GM12865 (cell line): Measurements from ENCODE around the gene GALNT15.

Experiments
- DNase-seq: peaks from one replicate; pipeline ENCODE4 v3.0.0; 2010; ENCODE audit warnings: low read depth
- H3K4me3 ChIP-seq: 2 replicates; pipeline ENCODE4 v1.5.1; 2011; ENCODE audit warnings: mild to moderate bottlenecking, low read depth, low read length, control low read depth
- CTCF ChIP-seq: IDR thresholded peaks from 2 replicates; pipeline ENCODE4 v1.5.1; 2011; ENCODE audit warnings: low read length, control low read depth, low read depth, inconsistent platforms; ENCODE audit not compliant: insufficient read depth; ENCODE audit errors: missing control alignments

Gene GALNT15

DNA sequence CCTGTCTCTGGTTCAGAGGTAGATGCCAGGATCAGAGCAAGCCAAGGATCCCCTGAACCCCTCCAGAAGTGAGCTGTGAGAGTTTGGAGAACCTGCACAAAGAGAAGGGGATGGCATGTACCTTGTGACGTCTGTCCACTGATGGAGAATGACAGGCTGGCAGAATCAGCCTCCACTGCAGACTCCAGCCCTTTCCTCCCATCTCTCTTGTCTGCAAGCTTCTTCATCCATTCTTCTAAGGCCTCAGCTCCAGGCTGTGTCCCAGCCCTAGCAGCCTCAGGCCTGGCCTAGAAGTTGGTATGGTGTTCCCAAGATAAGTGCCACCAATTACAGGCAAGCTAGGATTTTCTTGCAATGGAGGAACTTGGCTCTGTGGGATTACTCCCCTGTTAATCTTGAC, 8.6 kb downstream of the GALNT15 start:
- no peak for DNase-seq
- no peak for TF ChIP-seq CTCF
- H3K4me3 ChIP-seq: no peak overlapping the region

GRCh38 chr3:16183601-16184270, 9.3 kb downstream of the GALNT15 start:
- DNase-seq: no peak
- TF ChIP-seq CTCF: no peak
- H3K4me3 ChIP-seq: no peak overlapping the region

GRCh38 chr3:16186086-16186485, 11.6 kb downstream of the GALNT15 start:
- no peak for TF ChIP-seq CTCF
- DNase-seq: no peak
- no peak overlapping the region for H3K4me3 ChIP-seq

DNA sequence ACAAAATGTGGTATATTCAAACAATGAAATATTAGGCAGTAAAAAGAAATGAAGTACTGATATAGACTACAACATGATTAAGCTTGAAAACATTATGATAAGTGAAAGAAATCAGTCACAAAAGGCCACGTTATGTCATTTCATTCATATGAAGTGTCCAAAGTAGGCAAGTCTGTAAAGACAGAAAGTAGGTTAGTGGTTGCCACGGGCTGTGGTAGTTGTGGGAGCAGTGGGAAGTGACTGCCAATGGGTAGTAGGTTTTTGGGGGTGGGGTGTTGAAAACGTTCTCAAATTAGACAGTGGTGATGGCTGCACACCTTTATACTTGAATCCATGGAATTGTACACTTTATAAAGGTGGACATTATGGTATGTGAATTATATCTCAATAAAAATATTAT, 12.1 kb downstream of the GALNT15 start:
- DNase-seq: no peak
- TF ChIP-seq CTCF: no peak
- H3K4me3 ChIP-seq: no peak overlapping the region

DNA sequence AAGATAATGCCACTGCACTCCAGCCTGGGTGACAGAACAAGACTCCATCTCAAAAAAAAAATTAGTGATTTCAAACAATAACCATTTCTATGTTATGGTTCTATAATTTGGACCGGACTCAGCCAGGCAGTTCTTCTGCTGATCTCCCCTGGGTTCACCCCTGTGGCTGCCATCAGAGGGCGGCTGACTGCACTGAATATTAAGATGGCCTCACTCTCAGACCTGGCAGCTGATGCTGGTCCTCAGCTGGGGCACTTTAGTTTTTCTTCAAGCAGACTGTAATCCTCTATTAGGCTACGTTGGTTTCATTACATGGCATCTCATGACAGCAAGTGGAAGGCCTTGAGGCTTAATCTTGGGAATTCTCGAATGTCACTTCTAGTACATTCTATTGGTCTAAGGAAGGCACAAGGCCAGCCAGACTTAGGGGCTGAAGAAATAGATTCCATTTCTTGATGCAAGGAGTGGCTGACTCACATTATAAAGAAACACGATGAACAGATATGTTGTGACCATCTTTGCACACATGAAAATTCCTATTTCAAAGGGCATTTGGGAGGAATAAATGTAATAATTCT, 12.8 kb downstream of the GALNT15 start:
- no peak for DNase-seq
- no peak overlapping the region for H3K4me3 ChIP-seq
- TF ChIP-seq CTCF: no peak

DNA sequence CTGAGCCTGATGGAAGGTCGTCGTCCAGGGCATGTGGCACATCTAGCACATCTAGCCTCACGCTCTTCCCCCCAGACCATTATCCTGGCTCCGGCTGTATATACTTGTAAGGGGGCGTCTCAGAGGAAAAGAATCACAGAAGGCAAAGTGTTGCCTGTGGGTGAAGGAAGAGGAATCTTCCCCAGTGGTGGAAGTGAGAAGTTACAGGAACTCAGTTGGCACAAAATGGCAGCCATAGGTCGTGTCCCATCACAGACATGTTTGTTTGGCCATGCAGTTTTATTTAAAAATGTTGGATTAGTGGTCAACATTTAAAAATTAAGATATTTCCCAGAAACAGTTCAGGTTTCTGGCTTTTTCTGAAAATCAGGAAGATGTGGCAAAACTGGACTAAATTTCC, 13.6 kb downstream of the GALNT15 start:
- no peak for DNase-seq
- no peak overlapping the region for H3K4me3 ChIP-seq
- TF ChIP-seq CTCF: no peak

DNA sequence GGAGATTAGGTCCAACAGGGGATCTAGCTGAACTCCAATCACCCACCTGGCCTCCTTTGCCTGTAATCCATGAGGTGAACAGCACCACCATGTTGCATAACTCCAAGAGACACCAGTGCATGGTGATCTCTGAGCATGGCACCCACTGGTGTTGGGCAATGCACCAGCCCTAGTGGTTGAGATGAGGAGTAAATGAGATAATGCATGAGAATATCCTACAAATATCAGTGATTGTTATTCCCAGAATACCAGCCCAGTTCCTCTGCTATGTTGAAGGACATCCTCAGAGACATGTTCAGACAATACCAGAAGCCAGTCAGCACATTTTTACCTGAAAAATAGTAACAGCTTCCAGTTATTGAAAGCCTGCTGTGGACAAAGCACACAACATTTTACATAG, 14.7 kb downstream of the GALNT15 start:
- no peak overlapping the region for H3K4me3 ChIP-seq
- DNase-seq: no peak
- TF ChIP-seq CTCF: no peak
